GM12864 (cell line): Measurements from ENCODE around the gene CLBA1.

Experiments
- DNase-seq: peaks from one replicate; pipeline ENCODE4 v3.0.0-alpha.2; 2011; ENCODE audit warnings: low read depth
- H3K4me3 ChIP-seq: 2 replicates; pipeline ENCODE4 v1.5.1; 2011; ENCODE audit warnings: mild to moderate bottlenecking, low read depth, low read length, control low read depth
- CTCF ChIP-seq: IDR thresholded peaks from 2 replicates; pipeline ENCODE4 v1.5.1; 2011; ENCODE audit warnings: low read depth, mild to moderate bottlenecking, moderate library complexity, low read length, control low read depth, inconsistent platforms; ENCODE audit errors: missing control alignments

CLBA1 gene

GRCh38 chr14:105010891-105011291, 25.3 kb downstream of the CLBA1 start:
- no peak for TF ChIP-seq CTCF
- DNase-seq = no peak
- no peak overlapping the region for H3K4me3 ChIP-seq

GRCh38 chr14:105011312-105011990, 25.9 kb downstream of the CLBA1 start:
- no peak for DNase-seq
- TF ChIP-seq CTCF = no peak
- no peak overlapping the region for H3K4me3 ChIP-seq

GRCh38 chr14:105012171-105012985, 26.8 kb downstream of the CLBA1 start:
- TF ChIP-seq CTCF = peak; percentile 54
- DNase-seq = no peak
- no peak overlapping the region for H3K4me3 ChIP-seq

- no peak overlapping the region for H3K4me3 ChIP-seq
- no peak for DNase-seq
- peak; percentile 20 for TF ChIP-seq CTCF
These were observed 27.7 kb downstream of the CLBA1 start for GRCh38 chr14:105013150-105013785.

- TF ChIP-seq CTCF = no peak
- DNase-seq = no peak
- no peak overlapping the region; the same call in 1 of the 2 replicates for H3K4me3 ChIP-seq
These were observed 28.4 kb downstream of the CLBA1 start for GRCh38 chr14:105014032-105014431.

GRCh38 chr14:105014631-105015030, 29.0 kb downstream of the CLBA1 start:
- no peak for TF ChIP-seq CTCF
- no peak for DNase-seq
- H3K4me3 ChIP-seq = peak overlapping the region; percentile 31; the same call in 1 of the 2 replicates
